Transverse colon (tissue), 3 donors: ENCODE results near the gene LTK.

Experiments used
- CTCF ChIP-seq, 5 experiments: fragments of 200-600 bp in 3 of 5; fragments of 450-650 bp in 2 of 5; sonication (generic) in 3 of 5; IDR thresholded peaks; 1 replicate in 2 of 5; 2 replicates in 3 of 5; pipeline ENCODE4 v1.5.1; 2016 to 2017; ENCODE audit warnings: antibody characterized with exemption in 5 of 5, inconsistent platforms in 3 of 5, mild to moderate bottlenecking in 2 of 5, moderate library complexity in 1 of 5
- POLR2A ChIP-seq: fragments of 450-650 bp; IDR thresholded peaks from one replicate; pipeline ENCODE4 v1.6.1; 2016; ENCODE audit warnings: antibody characterized with exemption, mild to moderate bottlenecking, moderate library complexity

GRCh38 chr15:41480396-41481140 is 33.1 kb downstream of the LTK start:
- TF ChIP-seq CTCF (IDR thresholded peaks at IDR 0.05) (no peak), POLR2A (no peak)
